ENCODE results near the gene IRAK3. TPM values are rescaled to one million over a fixed set of nuclear protein-coding genes. Genes with fewer than 3 reads are reported as not detected.

The IRAK3 gene
- total RNA-seq, 1 experiment from 2014 or later = 0.44 TPM

DNA sequence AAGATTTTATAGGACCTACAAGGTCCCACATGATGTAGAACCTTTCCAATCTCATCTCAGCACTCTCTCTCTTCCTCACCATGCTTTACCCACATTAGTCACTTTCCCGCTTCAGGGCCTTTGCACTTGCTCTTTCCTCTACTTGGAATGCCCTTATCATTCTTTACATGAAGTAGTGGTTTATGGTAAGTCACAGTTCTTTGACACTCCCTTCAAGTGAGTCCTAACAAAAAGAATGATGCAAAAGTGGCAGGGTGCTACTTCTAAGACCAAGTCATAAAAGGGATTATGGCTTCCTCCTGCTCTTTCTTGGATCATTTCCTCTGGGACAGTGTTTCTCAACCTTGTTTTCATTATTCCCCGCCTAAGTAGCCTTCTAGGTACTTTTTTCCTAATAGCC, 32.4 kb upstream of the IRAK3 start:
- Histone ChIP-seq H3K23me2 (ENCODE audit: insufficient read length, low read depth, low read length, poor library complexity, severe bottlenecking) (no peaks in the 10 kb centered on the region), H3K9ac (ENCODE audit: extremely low read depth, insufficient read length, low read length) (no peak overlapping the region), H3K56ac (ENCODE audit: insufficient read length, low read depth, low read length) (no peak overlapping the region), H3K14ac (ENCODE audit: insufficient read depth, low read length) (no peak overlapping the region), H4K91ac (ENCODE audit: insufficient read length, low read depth, low read length) (no peak overlapping the region), H3K9me3 (ENCODE audit: control insufficient read depth, low read depth, low read length) (no peaks in the 10 kb centered on the region), H3K4me2 (ENCODE audit: insufficient read depth, insufficient read length, low read length) (no peak overlapping the region), H2BK15ac (ENCODE audit: low read depth, low read length) (no peak overlapping the region), H2BK12ac (ENCODE audit: insufficient read length, low read depth, low read length) (no peak overlapping the region), H3K27me3 (ENCODE audit: insufficient read depth, low read length) (no peaks in the 10 kb centered on the region), H3K4me1 (ENCODE audit: insufficient read depth, low read length) (no peaks in the 10 kb centered on the region), H4K8ac (replicated peaks; ENCODE audit: insufficient read length, low read depth, low read length) (no peak overlapping the region), H4K5ac (ENCODE audit: insufficient read length, low read depth, low read length) (no peak overlapping the region), H3K18ac (ENCODE audit: insufficient read length, low read depth, low read length) (no peak overlapping the region), H2BK5ac (ENCODE audit: insufficient read length, low read length) (no peak overlapping the region), H4K20me1 (ENCODE audit: control insufficient read depth, insufficient read depth, insufficient read length) (no peaks in the 10 kb centered on the region), H2BK20ac (ENCODE audit: low read depth, low read length, poor library complexity, severe bottlenecking) (no peak overlapping the region), H3K4ac (ENCODE audit: low read depth, low read length) (no peak overlapping the region), H3T11ph (ENCODE audit: low read length) (no peak overlapping the region), H3K27ac (ENCODE audit: insufficient read length, low read depth, low read length) (no peak overlapping the region), H2AFZ (ENCODE audit: low read length) (no peak overlapping the region), H2AK5ac (ENCODE audit: insufficient read length, low read length) (no peak overlapping the region), H3K79me2 (ENCODE audit: insufficient read depth, low read length) (no peaks in the 10 kb centered on the region), H2BK120ac (ENCODE audit: low read depth, low read length, poor library complexity, severe bottlenecking) (no peak overlapping the region), H3K79me1 (ENCODE audit: insufficient read depth, low read depth, low read length, poor library complexity, severe bottlenecking) (no peaks in the 10 kb centered on the region), H3K23ac (ENCODE audit: insufficient read length, low read depth, low read length) (no peak overlapping the region)
- no peak for DNase-seq
- H3K27ac Mint-ChIP-seq = no peak overlapping the region
- no peak overlapping the region for H3K4me3 Mint-ChIP-seq
- peaks cover 0 to 3% (median 0%) of the 10 kb centered on the region in 3 experiments; a peak in 1 of 7 replicates for H3K36me3 Mint-ChIP-seq (ENCODE audit: insufficient read depth in 1 of 3, low read depth in 3 of 3)
- WGBS (ENCODE audit: extremely low coverage, insufficient read length, low lambda C conversion rate) = no CpG with 5 or more reads among the region's 2 CpGs
- H3K9me3 Mint-ChIP-seq = no peaks in the 10 kb centered on the region; a peak in 1 of 5 replicates
- no peaks in the 10 kb centered on the region for H3K4me1 Mint-ChIP-seq
- no peaks in the 10 kb centered on the region for H3K27me3 Mint-ChIP-seq (ENCODE audit: low read depth)
- TF ChIP-seq, protein P1, sequence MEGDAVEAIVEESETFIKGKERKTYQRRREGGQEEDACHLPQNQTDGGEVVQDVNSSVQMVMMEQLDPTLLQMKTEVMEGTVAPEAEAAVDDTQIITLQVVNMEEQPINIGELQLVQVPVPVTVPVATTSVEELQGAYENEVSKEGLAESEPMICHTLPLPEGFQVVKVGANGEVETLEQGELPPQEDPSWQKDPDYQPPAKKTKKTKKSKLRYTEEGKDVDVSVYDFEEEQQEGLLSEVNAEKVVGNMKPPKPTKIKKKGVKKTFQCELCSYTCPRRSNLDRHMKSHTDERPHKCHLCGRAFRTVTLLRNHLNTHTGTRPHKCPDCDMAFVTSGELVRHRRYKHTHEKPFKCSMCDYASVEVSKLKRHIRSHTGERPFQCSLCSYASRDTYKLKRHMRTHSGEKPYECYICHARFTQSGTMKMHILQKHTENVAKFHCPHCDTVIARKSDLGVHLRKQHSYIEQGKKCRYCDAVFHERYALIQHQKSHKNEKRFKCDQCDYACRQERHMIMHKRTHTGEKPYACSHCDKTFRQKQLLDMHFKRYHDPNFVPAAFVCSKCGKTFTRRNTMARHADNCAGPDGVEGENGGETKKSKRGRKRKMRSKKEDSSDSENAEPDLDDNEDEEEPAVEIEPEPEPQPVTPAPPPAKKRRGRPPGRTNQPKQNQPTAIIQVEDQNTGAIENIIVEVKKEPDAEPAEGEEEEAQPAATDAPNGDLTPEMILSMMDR (conservative IDR thresholded peaks at IDR 0.05) = no peak
